ENCODE measurements around the gene PALD1.

GRCh38 chr10:70598857-70599295 lies 120.3 kb downstream of the PALD1 start:
- TF ChIP-seq CTCF (IDR thresholded peaks at IDR 0.05) (no peak), POLR2A (IDR thresholded peaks at IDR 0.05) (no peak), EP300 (IDR thresholded peaks at IDR 0.05; ENCODE audit: low read depth) (no peak)
